Panc1 (cell line): ENCODE data around the gene KIRREL3. TPM values are rescaled to one million over a fixed set of nuclear protein-coding genes. Genes with fewer than 3 reads are reported as not detected.

Experiments used
- ATAC-seq: fragments of 200-7000 bp; cut with Tn5 transposase; 2 replicates; pipeline ENCODE4 v1.9.1; 2020; ENCODE audit warnings: mild to moderate bottlenecking, moderate library complexity
- BruUV-seq: library from RNA; stranded (reverse); fragments of 400-500 nt; replicated peaks from 2 replicates; lab custom pipeline; 2021; lab: Mats Ljungman, UMichigan
- CTCF ChIA-PET: fragments of 300-600 bp; sonication (Branson Sonifier 250); formaldehyde crosslinking; loops from one replicate; lab custom pipeline; 2022; ENCODE audit warnings: antibody characterized with exemption; lab: Charles Lee
- POLR2A ChIA-PET: fragments of 300-600 bp; sonication (Branson Sonifier 250); formaldehyde crosslinking; loops from one replicate; lab custom pipeline; 2022; ENCODE audit warnings: antibody characterized with exemption; lab: Charles Lee
- DNase-seq: peaks from one replicate; pipeline ENCODE4 v3.0.0-alpha.2; 2010; ENCODE audit warnings: low read depth, low spot score
- H3K27ac ChIP-seq: 2 replicates; pipeline ENCODE4 v1.5.1; 2011; ENCODE audit warnings: mild to moderate bottlenecking, low read length, inconsistent platforms
- H3K27me3 ChIP-seq: fragments of 200-500 bp; sonication (Bioruptor generic); 2 replicates; pipeline ENCODE4 v1.6.0; 2014; ENCODE audit warnings: low read length, inconsistent platforms; ENCODE audit not compliant: control insufficient read depth, insufficient read depth
- H3K36me3 ChIP-seq: fragments of 200-500 bp; sonication (Bioruptor generic); 2 replicates; pipeline ENCODE4 v1.5.1; 2014; ENCODE audit warnings: inconsistent platforms, mild to moderate bottlenecking, low read length, moderate library complexity; ENCODE audit not compliant: control insufficient read depth, insufficient read depth
- H3K4me1 ChIP-seq: 2 replicates; pipeline ENCODE4 v1.5.1; 2011; ENCODE audit warnings: inconsistent platforms, mild to moderate bottlenecking, low read length, moderate library complexity; ENCODE audit not compliant: control insufficient read depth, insufficient read depth
- H3K4me3 ChIP-seq, 2 experiments: 2 replicates each; pipeline ENCODE4 v1.5.1; 2011 to 2012; ENCODE audit warnings: low read depth in 2 of 2, low read length in 2 of 2, mild to moderate bottlenecking in 2 of 2, inconsistent platforms in 1 of 2, moderate library complexity in 1 of 2
- H3K9me3 ChIP-seq: fragments of 200-500 bp; sonication (Bioruptor generic); 2 replicates; pipeline ENCODE4 v1.5.1; 2014; ENCODE audit warnings: low read depth, mild to moderate bottlenecking, inconsistent platforms, low read length, moderate library complexity; ENCODE audit not compliant: control insufficient read depth, insufficient read depth
- POLR2AphosphoS5 ChIP-seq: IDR thresholded peaks from 2 replicates; pipeline ENCODE4 v1.6.1; 2012; ENCODE audit warnings: mild to moderate bottlenecking, low read depth, low read length, moderate library complexity
- SIN3A ChIP-seq: IDR thresholded peaks from 2 replicates; pipeline ENCODE4 v1.6.1; 2012; ENCODE audit warnings: low read depth, mild to moderate bottlenecking, low read length, moderate library complexity, borderline replicate concordance; ENCODE audit not compliant: insufficient read depth
- TCF7L2 ChIP-seq: IDR thresholded peaks from 2 replicates; pipeline ENCODE4 v1.6.1; 2011; ENCODE audit warnings: mild to moderate bottlenecking, low read depth, low read length, inconsistent platforms
- in situ Hi-C: cut with HindIII; loops from 2 replicates; pipeline ENCODE4 v1.10.0; 2016; ENCODE audit warnings: low sequenced_read_pairs, low pct_unique_long_range_greater_than_20kb
- intact Hi-C: fragments of 100-400 bp; cut with micrococcal nuclease; formaldehyde crosslinking; loops from one replicate; pipeline ENCODE4 v1.10.0; 2022; ENCODE audit not compliant: unreplicated experiment
- total RNA-seq: library from RNA; stranded (reverse); gene quantifications from one replicate; pipeline ENCODE4 v1.2.1, GENCODE V29; 2021; ENCODE audit not compliant: unreplicated experiment
- TF ChIP-seq, protein P1 (sequence below): fragments of 450-650 bp; IDR thresholded peaks from 2 replicates; pipeline ENCODE4 v1.5.1; 2017; ENCODE audit warnings: mild to moderate bottlenecking
- TF ChIP-seq, protein P2 (sequence below), 2 experiments: IDR thresholded peaks; 2 replicates each; pipeline ENCODE4 v1.6.1; 2011 to 2012; ENCODE audit warnings: low read depth in 2 of 2, control low read depth in 1 of 2, low read length in 1 of 2, mild to moderate bottlenecking in 1 of 2, moderate library complexity in 1 of 2; ENCODE audit not compliant: insufficient read depth in 1 of 2

The KIRREL3 gene
- total RNA-seq, 1 experiment from 2014 or later: 0.36 TPM

DNA sequence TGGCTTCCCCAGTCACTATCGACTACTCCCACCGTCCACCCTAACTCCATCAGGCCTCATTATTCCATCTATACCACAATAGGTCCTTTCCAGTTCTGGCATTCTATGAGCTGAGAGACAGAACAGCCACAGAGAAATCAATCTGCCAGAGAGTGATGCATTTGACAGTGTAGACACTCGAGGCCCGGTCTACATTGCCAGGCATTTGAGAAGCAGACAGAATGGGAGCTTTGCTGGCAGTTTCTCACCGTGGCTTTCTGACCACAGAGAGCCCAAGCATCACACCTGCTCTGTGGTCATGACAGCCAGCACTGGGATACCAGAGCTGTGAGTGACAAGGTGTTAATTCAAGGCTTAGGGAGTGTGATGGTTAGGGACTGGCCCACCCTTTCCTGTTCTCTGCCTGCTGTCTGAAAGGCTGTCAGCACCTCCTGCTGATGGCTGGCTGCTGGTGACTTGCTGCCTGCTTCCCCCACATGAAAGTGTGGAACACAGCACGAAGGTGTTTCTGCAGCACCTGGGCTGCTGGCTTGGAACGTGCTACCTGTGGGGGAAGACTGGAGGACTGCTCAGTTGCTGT, 137.8 kb downstream of the KIRREL3 start:
- POLR2A ChIA-PET: no interaction called here
- DNase-seq (no peak), ATAC-seq (no peak)
- Histone ChIP-seq H3K36me3 (no peaks in the 10 kb centered on the region), H3K4me1 (no peaks in the 10 kb centered on the region), H3K4me3 (no peak overlapping the region), H3K9me3 (no peaks in the 10 kb centered on the region), H3K27me3 (peaks cover 2% of the 10 kb centered on the region; the same call in 1 of the 2 replicates), H3K27ac (no peak overlapping the region)
- CTCF ChIA-PET: no interaction called here
- in situ Hi-C loops (no loop called here), intact Hi-C loops (no loop called here)
- TF ChIP-seq, protein P1, sequence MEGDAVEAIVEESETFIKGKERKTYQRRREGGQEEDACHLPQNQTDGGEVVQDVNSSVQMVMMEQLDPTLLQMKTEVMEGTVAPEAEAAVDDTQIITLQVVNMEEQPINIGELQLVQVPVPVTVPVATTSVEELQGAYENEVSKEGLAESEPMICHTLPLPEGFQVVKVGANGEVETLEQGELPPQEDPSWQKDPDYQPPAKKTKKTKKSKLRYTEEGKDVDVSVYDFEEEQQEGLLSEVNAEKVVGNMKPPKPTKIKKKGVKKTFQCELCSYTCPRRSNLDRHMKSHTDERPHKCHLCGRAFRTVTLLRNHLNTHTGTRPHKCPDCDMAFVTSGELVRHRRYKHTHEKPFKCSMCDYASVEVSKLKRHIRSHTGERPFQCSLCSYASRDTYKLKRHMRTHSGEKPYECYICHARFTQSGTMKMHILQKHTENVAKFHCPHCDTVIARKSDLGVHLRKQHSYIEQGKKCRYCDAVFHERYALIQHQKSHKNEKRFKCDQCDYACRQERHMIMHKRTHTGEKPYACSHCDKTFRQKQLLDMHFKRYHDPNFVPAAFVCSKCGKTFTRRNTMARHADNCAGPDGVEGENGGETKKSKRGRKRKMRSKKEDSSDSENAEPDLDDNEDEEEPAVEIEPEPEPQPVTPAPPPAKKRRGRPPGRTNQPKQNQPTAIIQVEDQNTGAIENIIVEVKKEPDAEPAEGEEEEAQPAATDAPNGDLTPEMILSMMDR: no peak
- TF ChIP-seq SIN3A (no peak), POLR2AphosphoS5 (no peak), TCF7L2 (no peak)
- TF ChIP-seq, protein P2, sequence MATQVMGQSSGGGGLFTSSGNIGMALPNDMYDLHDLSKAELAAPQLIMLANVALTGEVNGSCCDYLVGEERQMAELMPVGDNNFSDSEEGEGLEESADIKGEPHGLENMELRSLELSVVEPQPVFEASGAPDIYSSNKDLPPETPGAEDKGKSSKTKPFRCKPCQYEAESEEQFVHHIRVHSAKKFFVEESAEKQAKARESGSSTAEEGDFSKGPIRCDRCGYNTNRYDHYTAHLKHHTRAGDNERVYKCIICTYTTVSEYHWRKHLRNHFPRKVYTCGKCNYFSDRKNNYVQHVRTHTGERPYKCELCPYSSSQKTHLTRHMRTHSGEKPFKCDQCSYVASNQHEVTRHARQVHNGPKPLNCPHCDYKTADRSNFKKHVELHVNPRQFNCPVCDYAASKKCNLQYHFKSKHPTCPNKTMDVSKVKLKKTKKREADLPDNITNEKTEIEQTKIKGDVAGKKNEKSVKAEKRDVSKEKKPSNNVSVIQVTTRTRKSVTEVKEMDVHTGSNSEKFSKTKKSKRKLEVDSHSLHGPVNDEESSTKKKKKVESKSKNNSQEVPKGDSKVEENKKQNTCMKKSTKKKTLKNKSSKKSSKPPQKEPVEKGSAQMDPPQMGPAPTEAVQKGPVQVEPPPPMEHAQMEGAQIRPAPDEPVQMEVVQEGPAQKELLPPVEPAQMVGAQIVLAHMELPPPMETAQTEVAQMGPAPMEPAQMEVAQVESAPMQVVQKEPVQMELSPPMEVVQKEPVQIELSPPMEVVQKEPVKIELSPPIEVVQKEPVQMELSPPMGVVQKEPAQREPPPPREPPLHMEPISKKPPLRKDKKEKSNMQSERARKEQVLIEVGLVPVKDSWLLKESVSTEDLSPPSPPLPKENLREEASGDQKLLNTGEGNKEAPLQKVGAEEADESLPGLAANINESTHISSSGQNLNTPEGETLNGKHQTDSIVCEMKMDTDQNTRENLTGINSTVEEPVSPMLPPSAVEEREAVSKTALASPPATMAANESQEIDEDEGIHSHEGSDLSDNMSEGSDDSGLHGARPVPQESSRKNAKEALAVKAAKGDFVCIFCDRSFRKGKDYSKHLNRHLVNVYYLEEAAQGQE (IDR thresholded peaks at IDR 0.05; ENCODE audit: insufficient read depth in 1 of 2, low read depth in 2 of 2, low read length in 1 of 2): no peak
- no TSS peak for BruUV-seq

GRCh38 chr11:126861796-126862459, 138.6 kb downstream of the KIRREL3 start:
- ChIA-PET POLR2A (no interaction called here), CTCF (no interaction called here)
- Histone ChIP-seq H3K27ac (no peak overlapping the region), H3K4me3 (no peak overlapping the region), H3K9me3 (no peaks in the 10 kb centered on the region), H3K27me3 (peaks cover 2% of the 10 kb centered on the region; the same call in 1 of the 2 replicates), H3K36me3 (no peaks in the 10 kb centered on the region), H3K4me1 (no peaks in the 10 kb centered on the region)
- DNase-seq (no peak), ATAC-seq (no peak)
- intact Hi-C loops: no loop called here
- no TSS peak for BruUV-seq
- TF ChIP-seq TCF7L2 (no peak), POLR2AphosphoS5 (no peak), SIN3A (no peak)
- TF ChIP-seq, protein P1: no peak
- TF ChIP-seq, protein P2 (IDR thresholded peaks at IDR 0.05; ENCODE audit: insufficient read depth in 1 of 2, low read depth in 2 of 2, low read length in 1 of 2): no peak
- in situ Hi-C loops: no loop called here
